MV-4-11 (cell line): ENCODE measurements around the gene MCF2L2.

Experiments used
- DNase-seq: peaks from one replicate; lab custom pipeline; 2025; lab: John Stamatoyannopoulos, UW

Gene MCF2L2

GRCh38 chr3:183265834-183266417, 162.5 kb downstream of the MCF2L2 start:
- no peak for DNase-seq

- no peak for DNase-seq
Observed at GRCh38 chr3:183265157-183265642, 163.2 kb downstream of the MCF2L2 start.

GRCh38 chr3:183264268-183264667, 164.2 kb downstream of the MCF2L2 start:
- DNase-seq = no peak

DNA sequence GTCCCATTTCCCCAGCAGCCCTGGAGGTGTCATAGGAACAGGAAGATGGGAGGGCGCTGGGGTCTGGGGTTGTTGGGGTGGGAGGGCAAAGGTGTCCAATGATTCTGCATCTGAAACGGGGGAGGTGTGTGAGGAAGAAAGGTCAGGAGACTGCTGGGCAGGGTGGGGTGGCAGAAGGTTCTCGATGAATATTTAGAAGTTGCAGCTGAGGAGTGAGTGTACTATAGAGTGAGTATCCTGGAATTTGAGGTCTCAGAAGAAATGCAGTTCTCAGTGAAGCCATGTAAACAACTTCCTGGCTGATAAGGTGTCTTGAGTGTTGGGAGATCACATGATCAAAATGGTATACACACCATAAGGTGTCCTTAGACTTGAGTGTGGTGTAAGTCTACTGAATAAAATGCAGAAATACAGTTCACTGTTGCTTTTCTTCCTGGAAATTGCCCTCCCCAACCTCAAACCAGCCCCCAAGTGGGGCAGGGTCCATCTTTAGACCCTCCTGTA, 165.5 kb downstream of the MCF2L2 start:
- no peak for DNase-seq

DNA sequence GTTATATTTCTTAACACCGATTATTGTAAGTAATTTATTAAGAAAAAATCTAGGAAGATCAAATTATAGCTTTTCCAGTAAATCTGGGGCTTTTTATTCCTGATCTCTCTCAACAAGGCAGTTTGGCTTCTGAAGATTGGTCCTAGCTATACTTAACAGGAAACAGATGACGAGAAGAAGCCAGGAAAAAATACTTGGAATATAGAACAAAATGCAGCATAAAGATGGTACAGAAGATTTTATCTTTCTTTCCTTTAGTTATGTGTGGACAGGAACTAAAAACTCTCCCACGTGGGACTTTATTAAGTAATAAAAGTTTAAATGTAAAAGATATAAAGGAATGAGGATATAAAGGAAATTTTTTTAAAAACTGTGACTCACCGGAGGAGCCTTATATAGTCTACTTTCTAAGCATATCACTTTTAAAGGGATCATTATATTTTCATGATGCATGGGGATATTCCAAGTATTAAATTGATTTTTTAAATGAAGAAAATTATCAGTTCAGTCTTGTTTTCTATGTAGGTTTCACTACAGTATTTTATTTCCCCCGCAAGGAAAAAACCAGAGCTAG, 167.2 kb downstream of the MCF2L2 start:
- no peak for DNase-seq

DNA sequence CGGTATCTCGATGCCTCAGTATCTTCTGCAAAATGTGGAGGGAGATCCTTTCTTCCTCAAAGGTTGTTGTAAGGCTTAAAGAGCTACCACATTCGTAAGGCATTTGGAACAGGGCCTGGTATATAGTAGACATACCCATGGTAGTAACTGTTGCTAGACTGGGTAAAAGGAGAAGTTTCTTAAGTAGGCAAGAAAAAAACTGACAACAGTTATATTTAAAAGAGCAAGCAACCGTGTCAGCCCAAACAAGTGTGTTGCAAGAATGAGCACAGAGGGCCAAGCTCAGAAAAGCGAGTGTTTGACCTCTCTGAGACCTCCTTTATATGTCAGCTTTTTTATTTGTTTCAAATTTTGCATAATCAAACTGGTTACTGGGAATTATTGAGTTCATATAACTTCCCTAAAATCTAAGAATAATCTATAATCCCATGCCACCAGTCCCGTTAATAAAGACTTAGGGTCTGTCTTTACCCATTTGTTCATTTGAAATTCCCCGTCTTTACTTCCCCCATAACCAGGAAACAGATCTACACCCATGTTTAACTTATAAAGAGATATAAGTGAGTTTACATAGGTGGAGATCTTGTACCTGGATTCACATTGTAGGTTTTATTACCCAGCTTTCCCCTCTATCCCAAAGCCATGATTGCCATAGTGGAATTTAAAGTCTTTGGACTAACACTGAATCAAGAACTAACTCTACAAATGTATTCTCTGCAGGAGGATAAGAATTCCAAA, 168.1 kb downstream of the MCF2L2 start:
- DNase-seq = peak; percentile 98

DNA sequence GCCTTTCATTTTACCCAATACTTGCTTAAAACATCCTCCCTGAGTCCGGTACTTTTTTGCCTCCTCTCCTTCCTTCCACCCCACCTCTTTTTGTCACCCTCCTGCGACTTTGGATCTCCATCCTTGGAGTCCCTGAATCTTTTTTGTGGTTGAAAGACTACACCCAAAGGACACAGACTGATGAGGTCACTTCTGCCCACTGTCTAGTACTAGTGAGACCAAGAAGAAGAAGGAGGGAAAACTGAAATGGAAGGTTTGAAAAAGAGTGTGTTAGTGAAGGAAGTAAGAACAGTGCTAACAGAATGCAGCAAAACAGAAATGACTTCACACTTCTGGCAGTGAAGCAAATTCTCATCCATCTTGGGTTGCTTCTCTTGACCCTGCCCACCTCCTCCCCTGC, 168.8 kb downstream of the MCF2L2 start:
- DNase-seq = peak; percentile 54

- no peak for DNase-seq
Observed at GRCh38 chr3:183259087-183259486, 169.3 kb downstream of the MCF2L2 start.

DNA sequence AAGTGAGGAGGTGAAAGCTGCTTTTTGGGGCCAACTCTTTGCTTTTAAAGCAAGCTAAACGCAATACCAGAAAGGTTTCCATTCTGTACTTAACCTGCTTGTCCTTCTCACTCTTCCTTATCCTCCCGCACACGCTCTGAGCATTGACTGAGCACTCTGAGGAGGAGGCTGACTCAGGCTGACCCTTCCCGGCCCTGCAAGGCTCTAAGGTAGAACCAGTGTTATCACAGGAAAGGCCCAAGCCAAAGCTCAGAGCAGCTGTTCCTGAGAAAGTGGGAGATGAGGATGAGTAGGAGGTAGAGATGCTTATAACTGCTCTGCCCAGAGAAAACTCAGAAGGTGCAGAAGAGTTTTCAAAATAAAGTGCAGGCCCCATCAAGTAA, 173.1 kb downstream of the MCF2L2 start:
- no peak for DNase-seq

- DNase-seq = peak; percentile 24
Observed at GRCh38 chr3:183254487-183255347, 173.7 kb downstream of the MCF2L2 start.

DNA sequence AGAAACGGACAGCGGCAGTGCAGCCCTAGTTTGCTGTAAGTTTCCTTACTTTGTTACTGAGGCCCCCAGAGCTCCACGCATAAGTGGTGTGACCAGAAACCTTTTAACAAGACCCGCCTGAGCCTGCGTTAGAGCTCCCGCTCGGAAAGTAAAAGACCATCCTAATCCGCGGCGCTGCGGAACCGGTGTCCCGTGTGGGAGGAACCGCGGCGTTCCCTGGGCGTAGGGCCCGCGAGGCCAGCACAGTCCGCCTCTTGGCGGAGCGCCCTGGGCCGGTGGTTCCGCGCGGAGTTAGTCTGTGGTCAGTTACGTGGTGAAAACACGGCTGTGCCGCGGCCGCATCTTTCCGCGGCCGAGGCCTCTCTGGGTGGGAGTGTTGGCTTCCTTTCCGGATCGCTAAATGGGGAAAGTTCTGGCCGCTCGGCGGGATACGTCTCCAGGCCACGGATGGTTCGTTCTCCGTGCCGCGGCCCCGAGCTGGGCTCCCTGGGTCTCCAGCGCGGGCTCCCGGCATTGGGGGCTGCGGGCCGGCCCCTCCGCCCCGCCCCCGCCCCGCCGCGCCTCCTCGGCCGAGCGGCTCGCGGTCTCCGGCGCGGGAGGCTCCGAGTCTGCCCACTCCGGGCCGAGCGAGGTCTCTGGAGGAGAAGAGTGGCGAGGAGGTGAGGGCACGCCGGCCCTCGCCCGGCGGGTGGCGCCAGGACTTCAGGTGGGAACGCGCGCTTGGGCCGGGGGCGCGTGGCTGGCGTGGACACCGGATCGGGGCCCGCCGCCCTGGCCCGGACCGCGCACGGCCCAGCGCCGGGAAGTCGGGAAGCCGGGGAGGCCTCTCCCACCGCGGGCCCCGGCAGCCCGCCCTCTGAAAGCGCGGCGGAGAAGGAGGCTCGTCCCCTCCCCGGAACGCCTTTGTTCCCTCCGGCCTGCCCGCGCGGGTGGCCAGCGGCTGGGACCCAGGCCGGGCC, 174.6 kb downstream of the MCF2L2 start:
- DNase-seq = peak; percentile 42

DNA sequence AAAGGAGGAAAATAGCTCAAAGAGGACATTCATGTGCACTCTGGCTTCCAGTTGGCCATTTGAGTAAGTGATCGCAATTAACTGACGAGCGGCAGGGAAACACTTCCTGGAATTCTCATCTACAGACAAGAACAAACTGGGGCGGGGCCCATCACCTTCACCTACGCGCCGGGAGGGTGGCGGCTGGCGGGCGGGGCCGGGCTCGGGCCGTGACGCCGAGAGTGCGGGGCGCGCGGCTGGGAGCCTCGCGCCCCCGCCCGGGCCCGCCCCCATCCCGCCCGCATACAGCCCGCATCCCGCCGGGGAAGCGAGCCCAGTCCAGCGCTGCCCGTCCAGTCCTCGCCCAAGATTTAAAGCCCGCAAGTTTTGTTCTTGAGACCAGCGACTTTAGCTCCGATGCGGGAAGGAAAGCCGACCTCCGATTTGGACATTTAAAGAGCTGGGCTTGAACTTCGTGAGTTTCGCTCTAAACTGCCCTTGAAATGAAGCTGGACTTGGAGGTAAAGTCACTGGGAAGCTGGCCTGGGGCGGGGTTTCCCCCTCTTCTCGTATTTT, 175.4 kb downstream of the MCF2L2 start, which contains the start of gene B3GNT5:
B3GNT5 (plus strand) TSS at position 281 of the 555 bp plus-strand sequence. CDS start 16,546 bp downstream, outside the sequence.
- DNase-seq = no peak

DNA sequence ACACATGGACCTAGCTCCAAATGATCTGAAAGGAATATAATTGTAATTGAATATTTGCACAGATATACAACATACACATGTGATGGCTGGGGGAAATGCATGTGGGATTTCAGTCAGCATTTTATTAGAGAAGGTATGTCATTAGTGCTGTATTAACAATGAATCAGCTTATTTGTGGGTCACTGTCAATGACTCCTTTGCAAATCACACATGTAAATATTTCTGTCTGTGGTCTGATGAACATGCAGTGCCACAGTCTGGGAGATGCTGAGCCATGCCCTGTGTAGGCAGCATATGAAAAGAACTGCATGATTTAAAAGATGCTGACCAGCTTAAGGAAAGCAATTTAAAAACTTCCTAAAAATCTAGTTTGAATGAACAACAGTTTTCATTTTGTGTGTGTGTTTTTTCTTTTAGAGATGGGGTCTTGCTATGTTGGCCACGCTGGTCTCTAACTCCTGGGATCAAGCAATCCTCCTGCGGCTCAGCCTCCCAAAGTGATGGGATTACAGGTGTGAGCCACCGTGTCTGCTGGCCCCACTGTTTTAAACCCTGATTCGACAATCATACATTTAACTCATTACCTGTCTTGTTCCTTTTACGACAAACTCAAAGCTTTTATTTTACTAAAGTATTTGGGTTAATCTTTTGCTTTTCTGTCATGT, 176.2 kb downstream of the MCF2L2 start:
- DNase-seq = no peak

- no peak for DNase-seq
Observed at GRCh38 chr3:183249006-183249718, 179.3 kb downstream of the MCF2L2 start.

GRCh38 chr3:183247011-183247589, 181.3 kb downstream of the MCF2L2 start:
- no peak for DNase-seq

- peak; percentile 36 for DNase-seq
Observed at GRCh38 chr3:183244981-183245476, 183.4 kb downstream of the MCF2L2 start.

GRCh38 chr3:183244219-183244618, 184.2 kb downstream of the MCF2L2 start:
- peak; percentile 93 for DNase-seq

- DNase-seq = no peak
Observed at GRCh38 chr3:183242431-183242830, 186.0 kb downstream of the MCF2L2 start.

DNA sequence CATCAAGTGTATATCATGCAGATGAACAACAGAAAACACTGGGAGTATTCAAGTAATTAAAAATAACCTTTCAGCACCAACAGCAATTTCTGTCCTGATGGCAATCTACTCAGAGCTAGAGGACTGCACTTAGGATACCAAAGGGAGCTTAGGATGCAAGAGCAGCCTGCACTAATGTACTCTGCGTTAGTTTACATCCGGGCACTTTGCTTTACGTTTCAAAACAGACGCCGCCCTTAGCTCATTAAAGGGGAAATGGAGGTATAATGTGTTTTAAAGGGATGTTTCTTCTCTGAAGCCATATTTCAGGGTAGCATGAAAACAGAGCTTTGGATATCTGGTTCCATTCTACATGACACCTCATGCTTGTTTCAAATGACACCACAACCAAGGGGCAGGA, 189.4 kb downstream of the MCF2L2 start:
- DNase-seq = no peak
